MCF 10A (cell line): ENCODE results near the gene WASF3. TPM values are rescaled to one million over a fixed set of nuclear protein-coding genes. Genes with fewer than 3 reads are reported as not detected.
A peak's percentile ranks its signal among the peaks of the same experiment; 100 is the strongest.

Experiments used
- BruUV-seq: library from RNA; stranded (reverse); fragments of 400-500 nt; replicated peaks from 2 replicates; lab custom pipeline; 2021; lab: Mats Ljungman, UMichigan
- CTCF ChIA-PET: fragments of 300-600 bp; sonication (Branson Sonifier 250); formaldehyde crosslinking; extraction: SDS; loops from one replicate; lab custom pipeline; 2021; ENCODE audit warnings: antibody characterized with exemption, inconsistent platforms; lab: Yijun Ruan, JAX
- POLR2A ChIA-PET: fragments of 300-600, 350-650 bp; sonication (Branson Sonifier 250); formaldehyde crosslinking; extraction: SDS; loops from one replicate; lab custom pipeline; 2020; ENCODE audit warnings: antibody characterized with exemption, inconsistent platforms; lab: Yijun Ruan, JAX
- DNase-seq: peaks from one replicate; pipeline ENCODE4 v3.0.0-alpha.2; 2018; ENCODE audit not compliant: unreplicated experiment
- H3K27ac Mint-ChIP-seq: one replicate; pipeline ENCODE4 v1.8.0; 2022; ENCODE audit warnings: mild to moderate bottlenecking, low read depth, mixed read lengths; ENCODE audit not compliant: unreplicated experiment
- H3K27me3 Mint-ChIP-seq: one replicate; pipeline ENCODE4 v1.8.0; 2022; ENCODE audit warnings: mixed read lengths; ENCODE audit not compliant: insufficient read depth, unreplicated experiment
- H3K36me3 Mint-ChIP-seq: one replicate; pipeline ENCODE4 v1.8.0; 2022; ENCODE audit warnings: mild to moderate bottlenecking, moderate library complexity, mixed read lengths; ENCODE audit not compliant: insufficient read depth, unreplicated experiment
- H3K4me1 Mint-ChIP-seq: one replicate; pipeline ENCODE4 v1.8.0; 2022; ENCODE audit warnings: mixed read lengths; ENCODE audit not compliant: insufficient read depth, unreplicated experiment
- H3K4me3 Mint-ChIP-seq: one replicate; pipeline ENCODE4 v1.8.0; 2022; ENCODE audit warnings: mild to moderate bottlenecking, moderate library complexity, mixed read lengths; ENCODE audit not compliant: unreplicated experiment
- H3K9me3 Mint-ChIP-seq: one replicate; pipeline ENCODE4 v1.8.0; 2022; ENCODE audit warnings: mixed read lengths; ENCODE audit not compliant: unreplicated experiment
- CTCF ChIP-seq: fragments of 200-600 bp; IDR thresholded peaks from one replicate; pipeline ENCODE4 v1.8.0; 2022; ENCODE audit warnings: antibody characterized with exemption, mild to moderate bottlenecking; ENCODE audit not compliant: unreplicated experiment
- intact Hi-C: fragments of 100-400 bp; cut with micrococcal nuclease; formaldehyde crosslinking; loops from 2 replicates; pipeline ENCODE4 v1.14.1; 2022
- total RNA-seq: library from RNA; stranded (reverse); gene quantifications from 2 replicates; pipeline ENCODE4 v1.2.3, GENCODE V29; 2022

WASF3 gene
- total RNA-seq, 1 experiment from 2014 or later: 24.0 TPM

GRCh38 chr13:26604784-26605545 is 47.5 kb downstream of the WASF3 start:
- no TSS peak for BruUV-seq
- POLR2A ChIA-PET: interaction anchor here (1.2 to 2.1 kb wide), 2 partner anchors 9 to 10 kb away, joined by 3 to 7 read pairs; no protein-coding TSS in a partner anchor

GRCh38 chr13:26605845-26606244 is 48.4 kb downstream of the WASF3 start:
- Mint-ChIP-seq H3K4me1 (peaks cover 39% of the 10 kb centered on the region), H3K9me3 (no peaks in the 10 kb centered on the region), H3K27ac (no peak overlapping the region), H3K36me3 (peaks cover 4% of the 10 kb centered on the region), H3K4me3 (no peak overlapping the region), H3K27me3 (no peaks in the 10 kb centered on the region)
- ChIA-PET POLR2A (interaction anchor here (0.6 to 2.1 kb wide), 3 partner anchors 8 to 63 kb away, joined by 3 to 7 read pairs (median 3); no protein-coding TSS in a partner anchor), CTCF (interaction anchor here (0.9 kb wide), 1 partner anchor 11 kb away, joined by 6 read pairs; no protein-coding TSS in a partner anchor)
- no TSS peak for BruUV-seq
- intact Hi-C loops: no loop called here
- TF ChIP-seq CTCF: no peak
- no peak for DNase-seq

More at GRCh38 chr13:26604784-26605545, 47.5 kb downstream of the WASF3 start:
- Mint-ChIP-seq H3K27ac (peak overlapping the region; percentile 41), H3K36me3 (no peaks in the 10 kb centered on the region), H3K9me3 (no peaks in the 10 kb centered on the region), H3K4me1 (peaks cover 40% of the 10 kb centered on the region), H3K4me3 (no peak overlapping the region), H3K27me3 (no peaks in the 10 kb centered on the region)
- CTCF ChIA-PET: interaction anchor here (0.6 to 0.8 kb wide), 2 partner anchors 55 to 108 kb away, joined by 3 read pairs; no protein-coding TSS in a partner anchor
- no peak for DNase-seq
- no peak for TF ChIP-seq CTCF
- intact Hi-C loops: no loop called here

GRCh38 chr13:26606631-26607030 is 49.1 kb downstream of the WASF3 start:
- no peak overlapping the region for H3K27ac Mint-ChIP-seq
- H3K27me3 Mint-ChIP-seq: no peaks in the 10 kb centered on the region
- H3K9me3 Mint-ChIP-seq: no peaks in the 10 kb centered on the region
- ChIA-PET POLR2A (interaction anchor here (0.6 to 2.1 kb wide), 2 partner anchors 8 to 62 kb away, joined by 3 to 7 read pairs; no protein-coding TSS in a partner anchor), CTCF (interaction anchor here (0.6 to 0.9 kb wide), 2 partner anchors 12 to 77 kb away, joined by 3 to 6 read pairs; no protein-coding TSS in a partner anchor)
- DNase-seq: no peak
- TF ChIP-seq CTCF: no peak
- intact Hi-C loops: no loop called here
- BruUV-seq: no TSS peak
- H3K36me3 Mint-ChIP-seq: peaks cover 4% of the 10 kb centered on the region
- H3K4me3 Mint-ChIP-seq: no peak overlapping the region
- H3K4me1 Mint-ChIP-seq: peaks cover 31% of the 10 kb centered on the region

GRCh38 chr13:26614721-26615120 is 57.2 kb downstream of the WASF3 start:
- Mint-ChIP-seq H3K27ac (peak overlapping the region; percentile 87), H3K4me3 (no peak overlapping the region), H3K9me3 (no peaks in the 10 kb centered on the region), H3K36me3 (peaks cover 4% of the 10 kb centered on the region), H3K4me1 (peaks cover 34% of the 10 kb centered on the region), H3K27me3 (no peaks in the 10 kb centered on the region)
- TF ChIP-seq CTCF: no peak
- no peak for DNase-seq
- CTCF ChIA-PET: interaction anchor here (0.6 to 0.8 kb wide), 2 partner anchors 13 to 18 kb away, joined by 4 to 6 read pairs; no protein-coding TSS in a partner anchor
- POLR2A ChIA-PET: interaction anchor here (0.6 to 1.3 kb wide), 5 partner anchors 9 to 137 kb away, joined by 3 to 7 read pairs (median 4); no protein-coding TSS in a partner anchor
- no TSS peak for BruUV-seq
- intact Hi-C loops: loop anchor here (10.0 kb wide), 1 partner anchor 60 kb away; the partner anchor contains the start of gene WASF3
